Measurements from ENCODE around the gene EXD3. TPM values are rescaled to one million over a fixed set of nuclear protein-coding genes. Genes with fewer than 3 reads are reported as not detected.

Gene EXD3
- total RNA-seq, 1 experiment from 2014 or later, result 2.8 TPM

DNA sequence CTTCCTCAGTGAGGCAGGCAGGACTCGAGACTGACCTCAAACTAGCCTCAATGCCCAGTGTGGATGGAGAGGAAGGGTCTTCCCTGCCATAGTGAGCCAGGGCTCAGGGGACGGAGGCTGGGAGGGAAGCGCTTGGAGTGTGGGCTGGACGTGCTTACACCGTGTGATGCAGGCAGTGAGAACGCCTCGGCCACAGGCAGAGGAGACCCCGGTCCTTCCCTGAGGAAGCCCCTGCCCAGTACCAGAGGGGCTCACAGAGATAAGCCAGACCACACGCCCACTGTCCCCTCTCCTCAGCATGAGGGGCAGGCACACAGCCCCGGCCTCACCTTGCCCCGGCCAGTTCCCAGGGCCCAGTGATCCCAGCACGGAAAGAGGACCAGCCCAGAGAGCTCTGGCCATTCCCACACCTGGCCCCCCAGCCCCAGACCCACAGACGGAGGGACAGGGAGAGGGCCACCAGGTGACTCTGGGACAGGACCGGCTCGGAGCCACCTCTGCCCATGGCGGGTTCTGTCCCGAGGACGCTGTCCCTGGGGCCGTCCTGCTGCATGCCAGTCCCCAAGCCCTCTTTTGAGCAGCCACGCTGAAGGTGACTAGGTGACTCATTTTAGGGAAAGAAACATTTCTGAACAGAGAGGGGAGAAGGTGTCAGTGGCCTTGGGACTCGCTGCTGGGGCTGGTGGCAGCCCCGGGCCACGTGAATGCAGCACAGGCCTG, 42.2 kb upstream of the EXD3 start:
- no peak overlapping the region for H3K4me2 ChIP-seq (ENCODE audit: low read depth, low read length, poor library complexity, severe bottlenecking)
- no peaks in the 10 kb centered on the region for H3K9me3 ChIP-seq (ENCODE audit: low read length)
- H3K79me2 ChIP-seq (ENCODE audit: low read length), result no peaks in the 10 kb centered on the region
- no peak overlapping the region for H2AFZ ChIP-seq (ENCODE audit: low read length)
- DNase-seq, result no peak
- no peaks in the 10 kb centered on the region for H3K9me2 ChIP-seq (replicated peaks; ENCODE audit: insufficient read depth, low read length)
- no peaks in the 10 kb centered on the region for H4K20me1 ChIP-seq (ENCODE audit: insufficient read depth, low read depth, low read length)
- H3K27ac ChIP-seq (ENCODE audit: low read length), result no peak overlapping the region
- no peak overlapping the region for H3K4me3 ChIP-seq (ENCODE audit: low read length)
- no peaks in the 10 kb centered on the region for H3K27me3 ChIP-seq (ENCODE audit: low read length)
- H3K36me3 ChIP-seq (ENCODE audit: insufficient read depth, low read length), result no peaks in the 10 kb centered on the region
- H3K4me1 ChIP-seq (ENCODE audit: low read length), result peaks cover 2% of the 10 kb centered on the region
- no peak overlapping the region for H3K9ac ChIP-seq (ENCODE audit: low read length)

DNA sequence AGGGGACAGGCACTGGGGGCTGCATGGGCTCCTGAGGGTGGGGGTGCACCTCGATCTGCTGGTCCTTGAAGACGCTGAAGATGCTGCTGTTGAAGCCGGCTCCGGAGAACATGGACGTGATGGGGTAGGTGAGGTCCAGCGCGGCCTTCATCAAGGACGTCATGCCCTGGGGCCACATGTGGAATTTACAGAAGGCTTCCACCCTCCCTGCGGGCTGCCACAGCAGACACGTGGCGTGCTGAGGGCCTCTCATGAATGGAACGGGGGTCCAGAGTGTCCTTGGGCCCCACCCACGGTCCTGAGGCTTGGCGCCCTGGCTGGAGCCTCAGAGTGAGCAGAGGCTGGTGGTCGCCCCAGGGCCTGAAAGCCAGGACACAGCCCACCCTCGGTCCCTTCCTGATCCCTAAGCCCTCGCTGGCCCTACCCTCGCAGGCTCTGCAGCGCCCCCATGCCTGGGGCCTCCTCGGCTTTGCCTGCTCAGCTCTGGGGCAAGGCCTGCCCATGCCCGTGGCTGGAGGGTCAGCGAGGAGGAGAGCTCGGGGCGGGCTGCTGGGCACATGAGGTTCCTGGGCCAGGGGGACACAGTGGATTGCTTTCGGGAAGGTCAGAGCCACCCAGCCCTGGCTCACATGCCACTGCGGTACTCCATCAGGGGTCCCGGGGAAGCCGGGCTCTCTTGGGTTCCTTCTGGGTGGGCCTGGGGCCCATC, 41.5 kb upstream of the EXD3 start:
- H3K9me3 ChIP-seq (ENCODE audit: low read length), result no peaks in the 10 kb centered on the region
- H3K4me1 ChIP-seq (ENCODE audit: low read length), result peaks cover 9% of the 10 kb centered on the region
- no peak overlapping the region for H3K4me2 ChIP-seq (ENCODE audit: low read depth, low read length, poor library complexity, severe bottlenecking)
- no peaks in the 10 kb centered on the region for H3K27me3 ChIP-seq (ENCODE audit: low read length)
- no peak overlapping the region for H3K9ac ChIP-seq (ENCODE audit: low read length)
- no peak overlapping the region for H3K27ac ChIP-seq (ENCODE audit: low read length)
- H3K36me3 ChIP-seq (ENCODE audit: insufficient read depth, low read length), result no peaks in the 10 kb centered on the region
- DNase-seq, result no peak
- no peak overlapping the region for H2AFZ ChIP-seq (ENCODE audit: low read length)
- no peaks in the 10 kb centered on the region for H4K20me1 ChIP-seq (ENCODE audit: insufficient read depth, low read depth, low read length)
- H3K4me3 ChIP-seq (ENCODE audit: low read length), result no peak overlapping the region
- H3K9me2 ChIP-seq (replicated peaks; ENCODE audit: insufficient read depth, low read length), result no peaks in the 10 kb centered on the region
- no peaks in the 10 kb centered on the region for H3K79me2 ChIP-seq (ENCODE audit: low read length)

DNA sequence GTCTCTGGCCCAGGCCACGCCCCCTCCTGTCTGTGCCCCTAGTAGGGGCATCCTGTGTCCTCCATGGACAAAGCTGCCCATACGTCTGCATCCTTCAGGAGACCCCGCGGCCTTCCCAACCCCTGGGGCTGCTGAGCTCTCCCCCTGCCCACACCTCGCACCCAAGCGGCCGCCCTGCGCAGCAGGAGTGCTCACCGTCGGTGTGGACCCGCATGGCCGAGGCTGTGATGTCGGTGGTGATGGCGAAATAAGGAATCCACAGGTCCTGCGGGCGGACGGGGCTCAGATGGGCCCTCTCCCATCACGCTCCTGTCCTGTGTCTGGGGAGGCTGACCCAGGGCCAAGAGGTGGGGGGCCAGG, 40.9 kb upstream of the EXD3 start:
- H3K4me2 ChIP-seq (ENCODE audit: low read depth, low read length, poor library complexity, severe bottlenecking), result no peak overlapping the region
- DNase-seq, result no peak
- H3K4me3 ChIP-seq (ENCODE audit: low read length), result no peak overlapping the region
- H3K27me3 ChIP-seq (ENCODE audit: low read length), result no peaks in the 10 kb centered on the region
- no peaks in the 10 kb centered on the region for H3K36me3 ChIP-seq (ENCODE audit: insufficient read depth, low read length)
- no peaks in the 10 kb centered on the region for H3K9me2 ChIP-seq (replicated peaks; ENCODE audit: insufficient read depth, low read length)
- H3K79me2 ChIP-seq (ENCODE audit: low read length), result no peaks in the 10 kb centered on the region
- H4K20me1 ChIP-seq (ENCODE audit: insufficient read depth, low read depth, low read length), result no peaks in the 10 kb centered on the region
- no peak overlapping the region for H3K9ac ChIP-seq (ENCODE audit: low read length)
- H2AFZ ChIP-seq (ENCODE audit: low read length), result no peak overlapping the region
- no peak overlapping the region for H3K27ac ChIP-seq (ENCODE audit: low read length)
- no peaks in the 10 kb centered on the region for H3K9me3 ChIP-seq (ENCODE audit: low read length)
- H3K4me1 ChIP-seq (ENCODE audit: low read length), result peaks cover 11% of the 10 kb centered on the region

DNA sequence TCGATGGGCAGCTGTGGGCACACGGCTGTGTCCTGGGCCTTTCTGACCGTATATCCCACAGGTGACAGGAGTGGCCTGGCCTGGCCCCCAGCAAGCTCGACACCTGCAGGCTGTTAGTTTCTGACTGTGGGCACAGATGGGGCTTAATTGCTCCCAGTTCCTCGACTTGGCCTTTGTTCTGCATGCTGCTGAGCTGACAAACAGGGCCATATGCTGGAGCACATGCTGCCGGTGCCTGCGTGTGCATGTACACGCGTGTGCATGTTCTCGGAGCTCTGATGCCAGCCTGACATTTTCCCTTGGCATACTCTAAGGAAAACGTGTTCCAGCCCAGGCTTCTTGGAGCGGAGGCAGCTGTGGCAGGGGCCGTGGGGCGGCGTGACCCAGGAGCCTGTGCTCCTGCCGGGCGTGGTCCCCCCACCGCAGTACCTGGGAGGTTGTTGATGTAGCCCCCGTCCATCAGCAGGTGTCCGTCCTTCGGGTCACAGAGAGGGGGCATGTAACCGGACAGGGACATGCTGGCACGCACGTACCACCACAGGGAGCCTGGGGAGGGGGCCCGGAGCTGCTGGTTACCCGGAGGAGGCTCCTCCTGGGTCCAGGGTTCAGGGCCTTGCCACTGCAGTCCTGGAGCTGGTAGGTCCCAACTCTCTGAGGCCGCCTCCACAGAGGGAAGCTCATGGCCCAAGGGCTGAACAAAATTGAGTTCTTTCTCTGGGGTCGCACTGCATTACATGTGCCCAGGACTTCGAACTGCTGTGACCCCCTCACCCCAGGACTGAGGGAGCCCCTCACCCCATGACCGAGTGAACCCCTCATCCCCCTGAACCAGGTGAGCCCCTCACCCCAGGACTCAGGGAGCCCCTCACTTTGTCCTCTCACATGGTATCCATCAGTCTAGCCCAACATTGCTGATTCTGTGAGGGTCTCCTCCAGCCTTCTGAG, 40.3 kb upstream of the EXD3 start:
- Histone ChIP-seq H3K27me3 (ENCODE audit: low read length) (no peaks in the 10 kb centered on the region), H3K9me3 (ENCODE audit: low read length) (no peaks in the 10 kb centered on the region), H4K20me1 (ENCODE audit: insufficient read depth, low read depth, low read length) (peaks cover 4% of the 10 kb centered on the region; the same call in 1 of the 2 replicates), H3K9ac (ENCODE audit: low read length) (no peak overlapping the region), H3K36me3 (ENCODE audit: insufficient read depth, low read length) (no peaks in the 10 kb centered on the region), H2AFZ (ENCODE audit: low read length) (no peak overlapping the region), H3K79me2 (ENCODE audit: low read length) (peaks cover 6% of the 10 kb centered on the region), H3K27ac (ENCODE audit: low read length) (no peak overlapping the region), H3K4me3 (ENCODE audit: low read length) (no peak overlapping the region), H3K9me2 (replicated peaks; ENCODE audit: insufficient read depth, low read length) (no peaks in the 10 kb centered on the region), H3K4me1 (ENCODE audit: low read length) (peaks cover 14% of the 10 kb centered on the region), H3K4me2 (ENCODE audit: low read depth, low read length, poor library complexity, severe bottlenecking) (no peak overlapping the region)
- DNase-seq, result no peak

DNA sequence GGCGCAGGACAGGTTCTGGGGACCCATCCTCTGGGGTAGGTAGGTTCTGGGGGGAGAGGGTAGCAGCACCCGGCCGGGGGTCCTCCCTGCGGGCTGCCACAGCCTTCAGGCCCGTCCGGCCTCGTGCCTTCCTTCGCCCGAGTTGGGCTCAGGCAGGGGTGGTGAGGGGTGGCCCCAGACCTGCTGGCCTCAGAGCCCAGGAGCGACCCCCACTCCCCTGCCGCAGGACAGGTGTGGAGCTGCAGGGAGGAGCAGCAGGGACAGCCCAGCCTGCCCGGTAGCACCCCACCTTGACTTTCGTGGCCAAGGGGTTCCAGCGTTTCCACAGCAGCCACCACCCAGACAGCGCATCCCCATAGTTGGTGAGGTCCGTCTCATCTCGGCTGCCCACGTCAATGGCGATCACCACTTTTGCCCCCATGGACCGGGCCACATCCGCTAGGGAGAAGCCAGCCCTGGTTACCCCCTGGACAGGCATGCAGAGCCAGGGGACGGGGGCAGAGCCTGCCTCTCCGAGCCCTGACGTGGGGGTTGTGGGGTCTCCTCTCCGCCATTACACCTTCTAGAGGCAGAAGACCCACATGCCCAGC, 39.5 kb upstream of the EXD3 start:
- Histone ChIP-seq H3K27me3 (ENCODE audit: low read length) (no peaks in the 10 kb centered on the region), H4K20me1 (ENCODE audit: insufficient read depth, low read depth, low read length) (peaks cover 11% of the 10 kb centered on the region; the same call in 1 of the 2 replicates), H3K79me2 (ENCODE audit: low read length) (peaks cover 14% of the 10 kb centered on the region), H3K36me3 (ENCODE audit: insufficient read depth, low read length) (no peaks in the 10 kb centered on the region), H3K4me2 (ENCODE audit: low read depth, low read length, poor library complexity, severe bottlenecking) (no peak overlapping the region), H3K4me3 (ENCODE audit: low read length) (no peak overlapping the region), H3K9ac (ENCODE audit: low read length) (no peak overlapping the region), H3K27ac (ENCODE audit: low read length) (no peak overlapping the region), H3K4me1 (ENCODE audit: low read length) (peaks cover 22% of the 10 kb centered on the region), H3K9me3 (ENCODE audit: low read length) (no peaks in the 10 kb centered on the region), H3K9me2 (replicated peaks; ENCODE audit: insufficient read depth, low read length) (no peaks in the 10 kb centered on the region), H2AFZ (ENCODE audit: low read length) (no peak overlapping the region)
- no peak for DNase-seq

DNA sequence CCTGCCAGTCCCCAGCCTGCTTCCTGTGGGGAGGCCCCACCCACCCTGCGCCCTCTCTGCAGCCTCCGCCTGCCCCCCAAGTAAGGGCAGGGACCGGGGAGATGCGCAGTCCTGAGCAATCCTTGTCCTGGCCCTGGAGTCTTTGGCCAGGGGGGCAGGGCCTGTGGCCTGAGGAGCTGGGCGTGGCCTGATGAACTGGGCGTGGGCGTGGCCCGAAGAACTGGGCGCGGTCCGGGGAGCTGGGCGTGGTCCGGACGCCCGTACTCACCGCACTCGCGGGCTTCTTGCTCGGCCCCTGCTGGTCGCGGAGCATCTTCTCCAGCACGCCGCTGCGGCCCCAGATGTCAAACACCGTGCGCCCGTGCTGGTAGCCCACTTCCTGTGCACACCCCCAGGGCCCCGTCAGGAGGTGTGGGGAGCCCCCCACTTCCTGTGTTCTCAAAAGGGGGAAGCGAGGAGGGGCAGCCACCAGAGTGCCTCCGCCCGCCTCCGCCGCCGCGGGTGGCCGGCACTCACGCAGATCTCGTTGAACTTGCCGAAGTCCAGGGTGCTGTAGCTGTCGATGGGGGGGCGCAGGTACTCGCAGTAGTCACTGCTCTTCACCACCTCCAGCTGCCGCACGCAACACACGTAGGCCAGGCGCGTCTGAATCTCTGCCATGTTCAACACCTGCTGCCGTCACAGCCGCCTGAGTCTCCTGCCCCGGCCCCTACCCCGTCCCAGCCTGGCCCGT, 38.9 kb upstream of the EXD3 start:
- peak; percentile 61 for DNase-seq
- peaks cover 12% of the 10 kb centered on the region; the same call in 1 of the 2 replicates for H4K20me1 ChIP-seq (ENCODE audit: insufficient read depth, low read depth, low read length)
- H3K79me2 ChIP-seq (ENCODE audit: low read length), result peaks cover 16% of the 10 kb centered on the region
- no peak overlapping the region for H3K4me3 ChIP-seq (ENCODE audit: low read length)
- H3K27ac ChIP-seq (ENCODE audit: low read length), result no peak overlapping the region
- no peak overlapping the region for H2AFZ ChIP-seq (ENCODE audit: low read length)
- peaks cover 29% of the 10 kb centered on the region for H3K4me1 ChIP-seq (ENCODE audit: low read length)
- H3K4me2 ChIP-seq (ENCODE audit: low read depth, low read length, poor library complexity, severe bottlenecking), result no peak overlapping the region
- no peaks in the 10 kb centered on the region for H3K9me2 ChIP-seq (replicated peaks; ENCODE audit: insufficient read depth, low read length)
- H3K27me3 ChIP-seq (ENCODE audit: low read length), result no peaks in the 10 kb centered on the region
- no peaks in the 10 kb centered on the region for H3K36me3 ChIP-seq (ENCODE audit: insufficient read depth, low read length)
- no peak overlapping the region for H3K9ac ChIP-seq (ENCODE audit: low read length)
- no peaks in the 10 kb centered on the region for H3K9me3 ChIP-seq (ENCODE audit: low read length)

DNA sequence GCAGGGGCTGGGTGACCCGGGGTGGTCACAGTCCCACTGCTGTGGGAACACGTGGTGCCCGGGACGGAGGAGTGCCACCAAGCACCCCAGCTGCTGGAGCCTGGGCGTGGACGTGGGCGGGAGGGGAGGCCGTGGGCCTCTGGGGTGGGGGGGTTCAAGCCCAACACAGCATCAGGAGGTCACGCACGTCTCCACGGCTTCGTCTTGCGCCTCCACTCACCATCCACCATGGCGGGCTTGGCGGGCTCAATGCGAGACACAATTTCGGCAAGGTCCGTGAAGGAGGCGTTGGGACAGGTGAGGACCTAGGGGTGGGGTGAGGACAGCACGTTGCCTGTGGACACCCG, 38.3 kb upstream of the EXD3 start:
- Histone ChIP-seq H3K9ac (ENCODE audit: low read length) (no peak overlapping the region), H3K36me3 (ENCODE audit: insufficient read depth, low read length) (no peaks in the 10 kb centered on the region), H3K4me2 (ENCODE audit: low read depth, low read length, poor library complexity, severe bottlenecking) (no peak overlapping the region), H4K20me1 (ENCODE audit: insufficient read depth, low read depth, low read length) (peaks cover 12% of the 10 kb centered on the region; the same call in 1 of the 2 replicates), H3K9me2 (replicated peaks; ENCODE audit: insufficient read depth, low read length) (no peaks in the 10 kb centered on the region), H3K79me2 (ENCODE audit: low read length) (peaks cover 16% of the 10 kb centered on the region), H3K9me3 (ENCODE audit: low read length) (no peaks in the 10 kb centered on the region), H3K4me1 (ENCODE audit: low read length) (peaks cover 34% of the 10 kb centered on the region), H3K27me3 (ENCODE audit: low read length) (no peaks in the 10 kb centered on the region), H3K4me3 (ENCODE audit: low read length) (no peak overlapping the region), H3K27ac (ENCODE audit: low read length) (no peak overlapping the region), H2AFZ (ENCODE audit: low read length) (no peak overlapping the region)
- DNase-seq, result no peak

All from Karpas-422 (cell line).